ENCODE measurements around the gene TFF3. TPM values are rescaled to one million over a fixed set of nuclear protein-coding genes. Genes with fewer than 3 reads are reported as not detected.

Gene TFF3
- total and polyA plus RNA-seq, 10 of the 15 experiments (the other 5 are each of a cell fraction or from before 2014, with no cell fraction given), result not detected

- ATAC-seq (peak; percentile 59), DNase-seq (ENCODE audit: low read depth, low spot score) (no peak), FAIRE-seq (no peak)
- SMC1A ChIA-PET (ENCODE audit: uncharacterized antibody, unreplicated experiment), result interaction anchor here (0.6 to 6.7 kb wide), 5 partner anchors 9 to 195 kb away, joined by 3 to 41 read pairs (median 4); no protein-coding TSS in a partner anchor
- Histone ChIP-seq H3K36me3 (ENCODE audit: control insufficient read depth in 2 of 2, insufficient read depth in 2 of 2, low read length in 1 of 2) (no peaks in the 10 kb centered on the region), H4K20me1 (ENCODE audit: control insufficient read depth, insufficient read depth) (no peaks in the 10 kb centered on the region), H2AFZ (ENCODE audit: control insufficient read depth, low read depth, low read length) (no peak overlapping the region), H3K27ac (ENCODE audit: control insufficient read depth, insufficient read depth) (no peak overlapping the region), H3K9ac (ENCODE audit: control insufficient read depth, insufficient read depth, low read length) (no peak overlapping the region), H3K4me1 (ENCODE audit: control insufficient read depth, insufficient read depth, low read length) (peaks cover 13% of the 10 kb centered on the region), H3K27me3 (replicated peaks in 1 of 2; ENCODE audit: control insufficient read depth in 2 of 2, insufficient read depth in 2 of 2, low read length in 1 of 2) (no peaks in the 10 kb centered on the region), H3K9me3 (replicated peaks; ENCODE audit: control insufficient read depth, insufficient read depth, low read length) (no peaks in the 10 kb centered on the region), H3K4me2 (ENCODE audit: control insufficient read depth, insufficient read depth) (no peak overlapping the region), H3K79me2 (ENCODE audit: control insufficient read depth, insufficient read depth, low read length) (no peaks in the 10 kb centered on the region), H3K4me3 (no peak overlapping the region)
- in situ Hi-C loops (cut with MboI) (no loop called here), intact Hi-C loops (cut with micrococcal nuclease; ENCODE audit: unreplicated experiment) (no loop called here)
- 69% methylated on average over 24 of the region's 24 CpGs for WGBS (ENCODE audit: insufficient coverage, insufficient replicate concordance, low lambda C conversion rate, missing lambda C conversion rate)
- POLR2A ChIA-PET, result no interaction called here
- TF ChIP-seq MEF2A (IDR thresholded peaks at IDR 0.05; ENCODE audit: insufficient read depth, low read depth, low read length) (no peak), EP300 (IDR thresholded peaks at IDR 0.05; ENCODE audit: borderline replicate concordance in 1 of 2, control insufficient read depth in 1 of 2, low read depth in 2 of 2, low read length in 2 of 2) (no peak), TAF1 (IDR thresholded peaks at IDR 0.05; ENCODE audit: borderline replicate concordance, low read depth, low read length) (no peak), EZH2 (IDR thresholded peaks at IDR 0.05; ENCODE audit: borderline replicate concordance, control insufficient read depth, low read depth, low read length) (no peak), SMAD1 (IDR thresholded peaks at IDR 0.05; ENCODE audit: low read depth, partially characterized antibody) (no peak)
- TF ChIP-seq, protein P1, sequence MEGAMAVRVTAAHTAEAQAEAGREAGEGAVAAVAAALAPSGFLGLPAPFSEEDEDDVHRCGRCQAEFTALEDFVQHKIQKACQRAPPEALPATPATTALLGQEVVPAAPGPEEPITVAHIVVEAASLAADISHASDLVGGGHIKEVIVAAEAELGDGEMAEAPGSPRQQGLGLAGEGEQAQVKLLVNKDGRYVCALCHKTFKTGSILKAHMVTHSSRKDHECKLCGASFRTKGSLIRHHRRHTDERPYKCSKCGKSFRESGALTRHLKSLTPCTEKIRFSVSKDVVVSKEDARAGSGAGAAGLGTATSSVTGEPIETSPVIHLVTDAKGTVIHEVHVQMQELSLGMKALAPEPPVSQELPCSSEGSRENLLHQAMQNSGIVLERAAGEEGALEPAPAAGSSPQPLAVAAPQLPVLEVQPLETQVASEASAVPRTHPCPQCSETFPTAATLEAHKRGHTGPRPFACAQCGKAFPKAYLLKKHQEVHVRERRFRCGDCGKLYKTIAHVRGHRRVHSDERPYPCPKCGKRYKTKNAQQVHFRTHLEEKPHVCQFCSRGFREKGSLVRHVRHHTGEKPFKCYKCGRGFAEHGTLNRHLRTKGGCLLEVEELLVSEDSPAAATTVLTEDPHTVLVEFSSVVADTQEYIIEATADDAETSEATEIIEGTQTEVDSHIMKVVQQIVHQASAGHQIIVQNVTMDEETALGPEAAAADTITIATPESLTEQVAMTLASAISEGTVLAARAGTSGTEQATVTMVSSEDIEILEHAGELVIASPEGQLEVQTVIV (IDR thresholded peaks at IDR 0.05; ENCODE audit: borderline replicate concordance, partially characterized antibody), result no peak
- TF ChIP-seq, protein P2, sequence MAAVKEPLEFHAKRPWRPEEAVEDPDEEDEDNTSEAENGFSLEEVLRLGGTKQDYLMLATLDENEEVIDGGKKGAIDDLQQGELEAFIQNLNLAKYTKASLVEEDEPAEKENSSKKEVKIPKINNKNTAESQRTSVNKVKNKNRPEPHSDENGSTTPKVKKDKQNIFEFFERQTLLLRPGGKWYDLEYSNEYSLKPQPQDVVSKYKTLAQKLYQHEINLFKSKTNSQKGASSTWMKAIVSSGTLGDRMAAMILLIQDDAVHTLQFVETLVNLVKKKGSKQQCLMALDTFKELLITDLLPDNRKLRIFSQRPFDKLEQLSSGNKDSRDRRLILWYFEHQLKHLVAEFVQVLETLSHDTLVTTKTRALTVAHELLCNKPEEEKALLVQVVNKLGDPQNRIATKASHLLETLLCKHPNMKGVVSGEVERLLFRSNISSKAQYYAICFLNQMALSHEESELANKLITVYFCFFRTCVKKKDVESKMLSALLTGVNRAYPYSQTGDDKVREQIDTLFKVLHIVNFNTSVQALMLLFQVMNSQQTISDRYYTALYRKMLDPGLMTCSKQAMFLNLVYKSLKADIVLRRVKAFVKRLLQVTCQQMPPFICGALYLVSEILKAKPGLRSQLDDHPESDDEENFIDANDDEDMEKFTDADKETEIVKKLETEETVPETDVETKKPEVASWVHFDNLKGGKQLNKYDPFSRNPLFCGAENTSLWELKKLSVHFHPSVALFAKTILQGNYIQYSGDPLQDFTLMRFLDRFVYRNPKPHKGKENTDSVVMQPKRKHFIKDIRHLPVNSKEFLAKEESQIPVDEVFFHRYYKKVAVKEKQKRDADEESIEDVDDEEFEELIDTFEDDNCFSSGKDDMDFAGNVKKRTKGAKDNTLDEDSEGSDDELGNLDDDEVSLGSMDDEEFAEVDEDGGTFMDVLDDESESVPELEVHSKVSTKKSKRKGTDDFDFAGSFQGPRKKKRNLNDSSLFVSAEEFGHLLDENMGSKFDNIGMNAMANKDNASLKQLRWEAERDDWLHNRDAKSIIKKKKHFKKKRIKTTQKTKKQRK (IDR thresholded peaks at IDR 0.05; ENCODE audit: low read depth, low read length), result no peak
- TF ChIP-seq, protein P3, sequence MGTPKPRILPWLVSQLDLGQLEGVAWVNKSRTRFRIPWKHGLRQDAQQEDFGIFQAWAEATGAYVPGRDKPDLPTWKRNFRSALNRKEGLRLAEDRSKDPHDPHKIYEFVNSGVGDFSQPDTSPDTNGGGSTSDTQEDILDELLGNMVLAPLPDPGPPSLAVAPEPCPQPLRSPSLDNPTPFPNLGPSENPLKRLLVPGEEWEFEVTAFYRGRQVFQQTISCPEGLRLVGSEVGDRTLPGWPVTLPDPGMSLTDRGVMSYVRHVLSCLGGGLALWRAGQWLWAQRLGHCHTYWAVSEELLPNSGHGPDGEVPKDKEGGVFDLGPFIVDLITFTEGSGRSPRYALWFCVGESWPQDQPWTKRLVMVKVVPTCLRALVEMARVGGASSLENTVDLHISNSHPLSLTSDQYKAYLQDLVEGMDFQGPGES (IDR thresholded peaks at IDR 0.05), result no peak
- RAD21 ChIA-PET (ENCODE audit: unreplicated experiment), result interaction anchor here (0.8 to 2.6 kb wide), 4 partner anchors 53 to 197 kb away, joined by 3 to 13 read pairs (median 6); no protein-coding TSS in a partner anchor
- CTCF ChIA-PET, result interaction anchor here (1.1 to 2.7 kb wide), 3 partner anchors 30 to 197 kb away, joined by 3 to 12 read pairs (median 5); no protein-coding TSS in a partner anchor
- no TSS peak for BruUV-seq (replicated peaks)
These were observed 25.2 kb upstream of the TFF3 start for GRCh38 chr21:42340187-42341050.

Measured in GM12878 (cell line).